GM21723 (cell line): ENCODE results near the gene KAT8.
"Not testable (repeated sequence)": the region's sequence is repeated elsewhere in the genome, so short reads cannot be mapped to it uniquely, and the experiment has no call there.

Source experiments
- ATAC-seq: cut with Tn5 transposase; IDR thresholded peaks from one replicate; pipeline ENCODE4 v1.9.1; 2021; ENCODE audit warnings: mild to moderate bottlenecking, moderate library complexity; ENCODE audit not compliant: unreplicated experiment

Gene KAT8

DNA sequence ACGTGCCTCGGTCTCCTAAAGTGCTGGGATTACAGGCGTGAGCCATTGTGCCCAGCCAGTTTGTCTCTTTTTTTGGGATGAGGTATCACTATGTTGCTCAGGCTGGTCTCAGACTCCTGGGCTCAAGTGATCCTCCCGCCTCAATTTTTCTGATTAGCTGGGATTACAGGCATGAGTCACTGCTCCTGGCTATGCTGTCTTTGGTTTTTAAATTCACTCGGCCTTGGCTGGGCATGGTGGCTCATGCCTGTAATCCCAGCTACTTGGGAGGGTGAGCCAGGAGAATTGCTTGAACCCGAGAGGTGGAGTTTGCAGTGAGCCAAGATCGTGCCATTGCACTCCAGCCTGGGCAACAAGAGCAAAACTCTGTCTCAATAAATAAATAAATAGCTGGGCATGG lies 27.0 kb downstream of the KAT8 start:
- ATAC-seq = not testable (repeated sequence)

DNA sequence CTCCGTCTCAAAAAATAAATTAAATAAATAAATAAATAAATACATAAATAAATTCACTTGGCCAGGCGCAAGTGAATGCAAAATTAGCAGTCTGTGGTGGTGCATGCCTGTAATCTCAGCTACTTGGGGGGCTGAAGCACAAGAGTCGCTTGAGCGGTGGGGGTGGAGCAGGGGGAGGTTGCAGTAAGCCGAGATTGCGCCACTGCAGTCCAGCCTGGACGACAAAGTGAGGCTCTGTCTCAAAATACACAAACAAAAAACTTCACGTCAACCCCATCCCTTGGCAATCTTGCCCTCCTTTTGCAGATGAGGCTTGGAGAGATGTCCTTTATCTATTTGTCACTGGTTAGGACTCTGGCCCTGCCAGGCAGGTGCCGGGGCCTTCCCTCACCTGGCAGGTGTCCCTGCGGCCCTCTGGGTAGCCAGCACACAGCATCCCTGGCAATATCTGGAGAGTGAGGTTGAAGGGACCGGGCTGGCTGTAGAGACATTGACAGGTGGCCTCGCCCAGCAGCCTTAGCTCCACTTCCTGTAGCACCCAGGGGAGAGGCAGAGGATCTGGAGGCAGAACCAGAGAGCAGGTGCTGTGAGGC lies 28.0 kb downstream of the KAT8 start:
- ATAC-seq = no peak

DNA sequence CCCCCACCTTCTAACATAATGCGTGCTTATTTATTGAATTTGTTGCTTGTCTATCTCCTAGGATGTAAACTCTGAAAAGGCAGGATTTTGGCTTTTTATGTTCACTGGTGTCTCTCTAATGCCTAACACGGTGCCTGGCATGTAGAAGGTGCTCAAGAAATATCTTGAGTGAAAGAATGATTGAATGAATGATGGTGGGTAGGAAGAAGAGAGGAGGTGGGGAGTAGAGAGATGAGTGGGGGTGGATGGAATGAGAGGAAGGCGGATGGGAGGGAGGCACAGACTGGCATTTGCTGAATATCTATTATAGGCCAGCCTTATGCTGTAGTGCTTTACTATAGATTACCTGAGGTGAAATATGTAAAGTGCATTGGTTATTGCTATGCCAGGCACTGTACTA lies 30.1 kb downstream of the KAT8 start:
- no peak for ATAC-seq

DNA sequence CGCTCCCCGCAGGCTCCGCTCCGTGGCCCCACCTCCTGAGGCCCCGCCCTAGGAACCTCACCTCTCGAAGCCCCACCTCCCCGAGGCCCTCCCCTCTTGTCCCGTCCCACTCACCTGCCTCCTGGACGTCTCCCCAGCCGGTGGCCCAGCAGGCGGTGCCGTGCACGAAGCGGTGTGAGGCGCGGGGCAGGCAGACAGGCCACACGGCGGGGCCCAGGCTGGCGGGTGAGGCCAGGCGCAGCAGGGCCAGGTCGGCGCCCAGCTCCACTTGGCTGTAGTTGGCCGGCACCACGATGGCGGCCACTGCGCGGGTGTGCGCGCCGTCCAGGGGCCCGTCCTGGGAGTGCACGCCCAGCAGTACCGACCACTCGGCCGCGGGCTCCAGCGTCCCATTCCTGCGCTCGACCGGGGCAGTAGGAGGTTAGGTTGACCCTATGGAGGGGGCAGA lies 30.8 kb downstream of the KAT8 start:
- ATAC-seq = no peak

DNA sequence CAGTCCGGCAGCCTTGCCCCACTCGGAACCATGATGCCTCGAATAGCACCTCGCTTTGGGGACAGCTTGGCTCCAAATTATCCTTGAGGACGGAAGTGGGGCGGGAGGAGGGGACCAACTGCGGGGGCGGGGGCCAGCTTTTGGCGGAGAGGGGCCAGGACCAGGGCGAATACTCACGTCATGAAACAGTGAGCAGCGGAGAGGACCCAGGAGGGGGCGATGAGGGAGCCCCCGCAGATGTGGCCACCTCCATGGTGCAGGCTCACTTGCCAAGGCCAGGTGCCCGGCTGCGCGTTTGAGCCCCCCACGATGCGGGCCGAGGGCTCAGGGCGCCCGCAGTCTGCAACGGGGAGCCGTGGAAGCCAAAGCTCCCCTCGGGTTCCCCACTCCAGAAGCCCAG lies 31.4 kb downstream of the KAT8 start:
- no peak for ATAC-seq

DNA sequence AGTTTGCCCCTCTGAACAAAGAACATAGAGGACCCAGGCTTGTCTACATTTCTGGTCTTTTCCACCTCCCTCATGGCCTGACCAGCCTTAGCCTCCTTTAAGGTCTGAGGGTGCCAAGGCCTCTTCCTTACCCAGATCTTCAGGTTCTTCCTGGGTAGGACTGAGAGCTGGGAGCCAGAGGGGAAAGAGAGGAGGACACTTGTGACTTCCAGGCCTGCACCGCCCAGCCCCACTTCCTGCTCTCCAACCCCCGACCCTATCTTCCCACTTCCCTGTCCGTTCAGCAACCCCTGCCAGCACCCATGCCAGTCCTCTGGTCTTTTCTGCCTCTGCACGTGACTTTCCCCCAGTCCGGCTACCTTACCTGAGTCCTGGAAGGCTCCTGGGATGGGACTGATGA lies 31.9 kb downstream of the KAT8 start:
- ATAC-seq = no peak

DNA sequence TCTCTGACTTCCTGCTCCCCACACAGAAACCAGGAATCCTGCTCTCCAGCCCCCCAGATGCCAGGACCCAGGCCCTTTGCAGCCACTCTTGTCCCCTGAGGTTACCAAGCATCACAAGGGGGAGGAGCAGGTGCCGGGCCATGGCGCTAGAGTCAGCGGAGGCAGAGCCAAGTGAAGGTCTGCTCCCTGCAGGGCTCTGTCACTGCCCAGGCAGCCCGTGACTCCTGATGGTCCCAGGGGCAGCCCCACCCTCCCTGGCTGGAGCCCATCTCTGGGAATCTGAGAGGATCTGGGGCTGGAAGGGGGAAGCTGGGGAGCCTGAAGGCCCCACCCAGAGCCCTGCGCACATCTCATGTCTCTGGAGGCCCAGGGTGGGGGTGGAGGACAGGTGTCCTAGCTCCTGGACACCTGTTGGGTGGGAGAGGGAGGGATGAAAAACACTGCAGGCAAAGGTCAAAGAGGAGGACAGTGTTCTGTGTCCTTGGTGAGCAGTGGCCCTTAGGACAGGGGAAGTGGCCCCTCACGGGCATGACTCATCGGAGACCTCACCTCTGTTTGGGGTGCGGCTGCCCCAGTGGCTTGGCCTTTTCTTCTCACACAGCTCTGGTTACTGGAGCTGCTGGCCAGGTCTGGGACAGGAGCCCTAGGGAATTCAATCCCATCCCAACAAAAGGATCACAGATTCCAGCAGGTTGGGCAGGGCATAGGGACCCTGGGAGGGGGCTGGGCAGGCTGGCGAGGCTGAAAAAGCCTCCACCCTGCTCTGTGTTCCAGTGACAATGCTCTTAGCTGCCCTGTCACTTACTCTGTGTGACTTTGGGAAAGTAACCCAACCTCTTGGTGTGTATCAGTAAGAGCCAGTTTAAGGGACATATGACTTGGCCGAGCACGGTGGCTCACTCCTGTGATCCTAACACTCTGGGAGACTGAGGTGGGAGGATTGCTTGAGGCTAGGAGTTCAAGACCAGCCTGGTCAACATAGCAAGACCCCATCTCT lies 32.7 kb downstream of the KAT8 start, which contains the start of gene PRSS36:
Gene PRSS36 (minus strand): TSS at position 173 of the 997 bp plus-strand sequence. CDS start 31 bp downstream, at position 142.
- ATAC-seq = no peak

DNA sequence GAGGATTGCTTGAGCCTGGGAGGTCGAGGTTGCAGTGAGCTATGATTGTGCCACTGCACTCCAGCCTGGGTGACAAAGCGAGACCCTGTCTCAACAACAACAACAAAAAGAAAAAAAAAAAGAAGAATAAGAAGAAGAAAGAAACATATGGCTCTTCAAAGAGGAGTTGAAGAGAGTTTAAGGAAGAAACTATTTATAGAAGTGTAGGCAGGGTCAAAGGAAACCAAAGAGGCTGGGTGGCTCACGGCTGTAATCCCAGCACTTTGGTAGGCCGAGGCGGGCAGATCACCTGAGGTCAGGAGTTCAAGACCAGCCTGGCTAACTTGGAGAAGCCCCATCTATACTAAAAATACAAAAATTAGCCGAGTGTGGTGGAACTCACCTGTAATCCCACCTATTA lies 33.5 kb downstream of the KAT8 start:
- ATAC-seq = not testable (repeated sequence)

DNA sequence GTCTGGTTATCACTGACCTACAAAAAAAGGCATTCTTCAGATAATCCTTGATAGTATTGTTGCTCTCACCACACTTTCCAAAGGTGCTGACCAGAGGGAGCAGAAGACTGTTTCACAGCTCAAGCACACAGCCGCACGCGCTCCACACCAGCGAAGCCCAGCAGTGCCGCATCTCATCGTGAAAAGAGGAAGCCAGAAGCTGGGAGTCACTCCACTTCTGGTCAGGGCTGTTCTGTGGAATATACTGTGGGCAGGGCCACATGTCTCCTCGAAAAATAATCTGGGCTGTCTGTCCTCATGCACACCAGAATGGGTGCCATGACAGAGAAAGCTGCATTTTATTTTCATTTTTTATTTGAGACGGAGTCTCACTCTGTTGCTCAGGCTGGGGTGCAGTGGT lies 39.7 kb downstream of the KAT8 start:
- no peak for ATAC-seq

DNA sequence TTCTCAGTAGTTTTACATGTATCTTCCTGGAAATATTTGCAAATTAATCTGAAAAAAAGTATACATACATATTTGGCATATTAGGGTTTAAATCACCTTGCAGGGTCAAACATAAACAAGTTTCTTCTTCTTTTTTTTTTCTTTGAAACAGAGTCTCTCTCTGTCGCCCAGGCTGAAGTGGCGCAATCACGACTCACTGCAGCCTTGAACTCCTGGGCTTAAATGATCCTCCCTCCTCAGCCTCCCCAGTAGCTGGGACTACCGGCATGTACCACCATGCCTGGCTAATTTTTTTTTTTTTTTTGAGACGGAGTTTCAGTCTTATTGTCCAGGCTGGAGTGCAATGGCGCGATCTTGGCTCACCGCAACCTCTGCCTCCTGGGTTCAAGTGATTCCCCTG lies 49.9 kb downstream of the KAT8 start:
- no peak for ATAC-seq

DNA sequence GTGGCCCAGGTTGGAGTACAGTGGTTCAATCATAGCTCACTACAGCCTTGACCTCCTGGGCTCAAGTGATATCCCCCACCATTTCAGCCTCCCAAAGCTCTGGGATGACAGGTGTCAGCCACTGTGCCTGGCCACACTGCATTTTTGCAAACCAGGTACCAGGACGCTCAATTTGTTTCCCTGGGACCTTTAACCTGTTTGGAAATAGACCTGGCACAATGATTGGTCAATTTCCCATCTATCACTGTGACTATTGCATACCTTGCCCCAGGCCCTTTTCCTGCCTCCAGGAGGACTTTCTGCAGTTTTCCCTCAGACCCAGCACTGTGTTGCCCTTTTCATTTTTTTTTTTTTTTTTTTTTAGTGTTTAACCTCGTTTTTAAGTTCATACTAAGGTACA lies 51.4 kb downstream of the KAT8 start:
- no peak for ATAC-seq

DNA sequence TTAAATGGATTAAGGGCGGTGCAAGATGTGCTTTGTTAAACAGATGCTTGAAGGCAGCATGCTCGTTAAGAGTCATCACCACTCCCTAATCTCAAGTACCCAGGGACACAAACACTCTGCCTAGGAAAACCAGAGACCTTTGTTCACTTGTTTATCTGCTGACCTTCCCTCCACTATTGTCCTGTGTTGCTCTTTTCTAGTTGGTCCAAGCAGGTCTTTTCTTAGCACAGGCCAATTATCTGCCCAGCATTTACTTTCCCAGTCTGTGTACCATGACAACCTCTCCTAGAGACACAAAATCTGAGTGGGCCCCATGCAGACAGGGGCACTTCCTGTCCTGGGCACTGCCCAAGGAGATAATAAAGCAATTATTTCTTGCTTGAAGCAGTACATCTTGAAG lies 52.6 kb downstream of the KAT8 start:
- ATAC-seq = not testable (repeated sequence)

DNA sequence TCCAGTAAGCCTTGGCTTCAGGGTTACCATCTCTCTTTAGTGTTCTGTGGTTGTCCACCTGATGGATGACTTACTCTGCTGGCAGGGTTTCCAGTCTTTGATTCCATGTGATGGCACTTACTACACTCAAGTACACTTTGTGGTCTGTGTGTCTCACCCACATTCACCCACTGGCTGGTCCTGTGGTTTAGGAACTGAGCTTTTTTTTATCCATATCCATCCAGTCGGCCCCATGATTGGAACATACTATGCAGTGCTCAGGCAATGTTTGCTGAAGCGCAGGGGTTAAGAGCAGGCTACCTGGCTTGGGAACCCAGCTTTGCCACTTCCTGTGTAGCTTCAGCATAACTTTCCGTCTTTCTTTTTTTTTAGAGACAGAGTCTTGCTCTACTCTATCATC lies 59.7 kb downstream of the KAT8 start:
- ATAC-seq = no peak

DNA sequence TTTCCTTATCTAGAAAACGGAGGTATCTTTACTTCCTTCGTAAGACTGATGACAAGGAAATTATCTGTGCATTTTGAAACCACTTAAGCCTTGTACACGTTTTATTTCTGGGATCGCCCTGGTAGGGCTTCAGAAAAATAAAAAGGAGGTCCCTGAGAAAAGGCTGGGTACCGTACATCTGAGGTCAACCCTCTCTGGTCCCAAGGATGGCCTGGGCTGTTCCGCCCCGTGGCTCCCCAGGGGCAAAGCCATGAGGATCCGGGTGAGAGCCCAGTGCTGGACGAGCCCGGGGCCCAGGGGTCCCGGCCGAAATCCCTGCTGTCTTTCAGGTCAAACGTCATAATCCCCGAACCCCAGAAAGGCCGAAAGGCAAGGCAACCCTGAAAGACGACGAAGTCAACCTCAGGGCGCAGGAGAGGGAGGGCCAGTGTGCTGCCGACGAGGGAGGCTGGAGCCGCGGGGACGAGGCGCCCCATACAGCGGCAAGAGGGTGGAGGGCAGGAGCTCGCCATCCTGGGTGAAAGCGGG lies 61.8 kb downstream of the KAT8 start:
- peak; percentile 2 for ATAC-seq

DNA sequence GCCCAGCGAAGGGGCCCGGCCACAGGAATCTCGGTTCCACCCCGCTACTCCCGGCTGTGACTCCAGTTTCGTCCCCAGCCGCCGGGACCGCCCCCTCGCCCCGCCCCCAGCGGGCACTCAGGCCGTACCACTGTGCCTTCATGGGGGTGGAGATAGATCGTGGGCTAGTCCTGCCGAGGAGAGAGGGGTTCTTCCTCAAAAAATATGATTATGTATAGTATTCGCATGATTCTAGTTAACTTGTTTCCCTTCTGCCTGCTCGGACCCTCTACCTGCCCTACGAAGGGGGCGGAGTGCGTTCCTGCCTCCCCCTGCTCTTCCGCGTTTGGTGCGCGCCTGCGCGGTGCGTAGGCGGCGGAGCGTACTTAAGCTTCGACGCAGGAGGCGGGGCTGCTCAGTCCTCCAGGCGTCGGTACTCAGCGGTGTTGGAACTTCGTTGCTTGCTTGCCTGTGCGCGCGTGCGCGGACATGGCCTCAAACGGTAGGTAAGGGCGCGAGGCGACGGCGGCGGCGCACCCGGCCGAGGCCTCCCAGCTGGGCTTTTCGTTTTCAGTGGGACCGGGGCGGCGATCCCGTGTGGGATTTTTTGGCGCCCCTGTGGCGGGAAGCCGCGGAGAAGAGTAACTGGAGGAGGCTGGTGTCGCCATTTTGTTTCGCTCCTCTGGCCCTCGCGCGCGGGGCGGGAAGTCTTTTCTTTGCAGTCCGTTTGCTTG lies 62.4 kb downstream of the KAT8 start, which contains the start of gene FUS:
Gene FUS (plus strand): TSS at position 393 of the 713 bp plus-strand sequence. CDS start 76 bp downstream, at position 469.
- ATAC-seq = peak; percentile 53
